Type B pancreatic cell (in vitro differentiated cells): ENCODE results near the gene S1PR2. TPM values are rescaled to one million over a fixed set of nuclear protein-coding genes. Genes with fewer than 3 reads are reported as not detected.
A peak's percentile ranks its signal among the peaks of the same experiment; 100 is the strongest.

Experiments
- DNase-seq: peaks from one replicate; pipeline ENCODE4 v3.0.0; 2021; ENCODE audit warnings: mixed read lengths; ENCODE audit not compliant: unreplicated experiment; ENCODE audit errors: extremely low spot score
- H3K27ac Mint-ChIP-seq: 2 replicates; pipeline ENCODE4 v1.8.0; 2021; ENCODE audit warnings: mild to moderate bottlenecking, mixed read lengths
- H3K27me3 Mint-ChIP-seq: 2 replicates; pipeline ENCODE4 v1.8.0; 2021; ENCODE audit warnings: mixed read lengths
- H3K36me3 Mint-ChIP-seq: 2 replicates; pipeline ENCODE4 v1.8.0; 2021; ENCODE audit warnings: mixed read lengths
- H3K4me1 Mint-ChIP-seq: one replicate; pipeline ENCODE4 v1.8.0; 2021; ENCODE audit warnings: mixed read lengths; ENCODE audit not compliant: unreplicated experiment
- H3K4me3 Mint-ChIP-seq: 2 replicates; pipeline ENCODE4 v1.8.0; 2021; ENCODE audit warnings: mild to moderate bottlenecking, mixed read lengths
- H3K9me3 Mint-ChIP-seq: 2 replicates; pipeline ENCODE4 v1.8.0; 2021; ENCODE audit warnings: mixed read lengths
- CTCF ChIP-seq: fragments of 200-600 bp; sonication (generic); conservative IDR thresholded peaks from 2 replicates; pipeline ENCODE4 v1.5.0; 2021; ENCODE audit warnings: antibody characterized with exemption, mild to moderate bottlenecking
- total RNA-seq: library from RNA; stranded (reverse); gene quantifications from 2 replicates; pipeline ENCODE4 v1.2.1, GENCODE V29; 2021; ENCODE audit warnings: low replicate concordance

Gene S1PR2
- total RNA-seq, 1 donor from 2014 or later = 23.3 TPM

GRCh38 chr19:10195199-10195519 is 36.0 kb downstream of the S1PR2 start:
- H3K27ac Mint-ChIP-seq = peak overlapping the region; percentile 58
- TF ChIP-seq CTCF = no peak
- H3K9me3 Mint-ChIP-seq = no peaks in the 10 kb centered on the region
- no peak for DNase-seq
- H3K36me3 Mint-ChIP-seq = no peaks in the 10 kb centered on the region
- H3K27me3 Mint-ChIP-seq = no peaks in the 10 kb centered on the region
- H3K4me3 Mint-ChIP-seq = peak overlapping the region; percentile 95
- peaks cover 6% of the 10 kb centered on the region for H3K4me1 Mint-ChIP-seq

- peak; percentile 99 for DNase-seq
These were observed 36.5 kb downstream of the S1PR2 start, which contains the start of gene DNMT1 for GRCh38 chr19:10194500-10195198. DNMT1 (minus strand) TSS chr19:10194953; CDS start chr19:10194899, 54 bp downstream.

GRCh38 chr19:10193790-10194499 is 37.2 kb downstream of the S1PR2 start:
- Mint-ChIP-seq H3K4me3 (peak overlapping the region; percentile 95), H3K36me3 (no peaks in the 10 kb centered on the region), H3K27ac (peak overlapping the region; percentile 88), H3K4me1 (peaks cover 6% of the 10 kb centered on the region), H3K9me3 (no peaks in the 10 kb centered on the region), H3K27me3 (no peaks in the 10 kb centered on the region)
- DNase-seq = peak; percentile 72
- no peak for TF ChIP-seq CTCF

More at GRCh38 chr19:10194500-10195198, 36.5 kb downstream of the S1PR2 start, which contains the start of gene DNMT1:
- no peaks in the 10 kb centered on the region for H3K9me3 Mint-ChIP-seq
- no peaks in the 10 kb centered on the region for H3K36me3 Mint-ChIP-seq
- H3K27ac Mint-ChIP-seq = peak within 1 kb of the TSS; percentile 88
- H3K4me1 Mint-ChIP-seq = peaks cover 6% of the 10 kb centered on the region
- no peaks in the 10 kb centered on the region for H3K27me3 Mint-ChIP-seq
- no peak for TF ChIP-seq CTCF
- peak within 1 kb of the TSS; percentile 95 for H3K4me3 Mint-ChIP-seq

- TF ChIP-seq CTCF = no peak
- Mint-ChIP-seq H3K4me1 (peaks cover 6% of the 10 kb centered on the region), H3K36me3 (no peaks in the 10 kb centered on the region), H3K27me3 (no peaks in the 10 kb centered on the region), H3K27ac (no peak overlapping the region), H3K9me3 (no peaks in the 10 kb centered on the region), H3K4me3 (peak overlapping the region; percentile 95)
- no peak for DNase-seq
These were observed 38.2 kb downstream of the S1PR2 start for GRCh38 chr19:10192922-10193321.

GRCh38 chr19:10191347-10191746 is 39.8 kb downstream of the S1PR2 start:
- TF ChIP-seq CTCF = no peak
- no peak for DNase-seq
- no peaks in the 10 kb centered on the region for H3K36me3 Mint-ChIP-seq
- H3K4me3 Mint-ChIP-seq = no peak overlapping the region
- no peak overlapping the region for H3K27ac Mint-ChIP-seq
- H3K9me3 Mint-ChIP-seq = no peaks in the 10 kb centered on the region
- no peaks in the 10 kb centered on the region for H3K27me3 Mint-ChIP-seq
- peaks cover 6% of the 10 kb centered on the region for H3K4me1 Mint-ChIP-seq
